Pericardium fibroblast (primary cell): ENCODE measurements around the gene RIPOR3. TPM values are rescaled to one million over a fixed set of nuclear protein-coding genes. Genes with fewer than 3 reads are reported as not detected.

Source experiments
- total RNA-seq: library from RNA; depleted of rRNA; stranded (reverse); fragments of >200 nt; gene quantifications from 2 replicates; pipeline ENCODE4 v1.2.3, GENCODE V29; 2015

The RIPOR3 gene
- 4.0 and 11.0 TPM in 2 replicates for total RNA-seq

GRCh38 chr20:50690650-50691572, at the start of gene RIPOR3:
TSS of gene RIPOR3 (minus strand) at chr20:50691542. CDS start at chr20:50691128, 414 bp downstream.

DNA sequence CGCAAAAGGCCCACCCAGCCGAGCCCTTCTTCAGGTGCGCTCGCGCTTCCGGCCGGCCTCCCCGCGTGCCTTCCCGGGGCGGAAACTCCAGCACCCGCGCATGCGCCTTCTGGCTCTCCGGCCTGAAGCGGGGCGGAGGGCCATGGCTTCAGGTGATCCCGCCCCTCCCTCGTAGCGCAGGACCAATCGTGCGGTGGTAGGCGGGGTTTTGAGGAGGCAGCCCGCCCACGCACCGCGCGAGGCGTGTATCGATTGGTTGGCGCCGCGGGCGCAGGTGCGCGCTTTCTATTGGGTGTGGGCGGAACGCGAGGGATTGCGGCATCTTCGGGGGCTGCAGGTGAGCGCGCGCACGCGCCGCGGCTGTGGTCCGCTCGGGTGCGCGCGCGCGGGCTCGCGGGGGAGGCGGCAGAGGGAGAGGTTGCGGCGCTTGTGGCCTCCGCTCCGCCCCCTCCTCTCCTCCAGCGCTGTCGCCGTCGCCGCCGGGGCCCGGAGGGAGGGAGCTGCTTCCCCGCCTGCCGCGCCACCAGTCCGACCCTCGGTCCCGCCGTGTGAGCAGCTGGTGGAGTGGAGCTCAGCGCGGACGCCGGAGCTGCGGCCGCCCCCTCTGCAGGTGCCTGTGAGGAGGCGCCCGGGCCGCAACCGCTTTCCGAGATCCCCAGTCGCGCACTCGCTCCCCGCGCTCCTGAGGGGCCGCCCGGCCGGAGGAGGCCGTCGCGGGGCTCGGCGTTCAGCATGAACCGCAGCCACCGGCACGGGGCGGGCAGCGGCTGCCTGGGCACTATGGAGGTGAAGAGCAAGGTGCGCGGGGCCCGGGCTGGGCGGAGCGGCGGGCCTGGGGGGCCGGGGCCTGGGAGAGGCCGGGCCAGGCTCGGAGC, 40.0 kb upstream of the RIPOR3 start, which contains the start of gene PARD6B:
Gene PARD6B (plus strand): TSS at position 526 of the 875 bp plus-strand sequence. CDS start 207 bp downstream, at position 733.

Other genes with a start within 250 kb of the RIPOR3 start
- 21.0 and 28.0 TPM in 2 replicates for gene PTPN1, start 181.2 kb downstream of the RIPOR3 start, total RNA-seq
- 0.43 and 0.82 TPM in 2 replicates for gene PARD6B, start 40.0 kb upstream of the RIPOR3 start, total RNA-seq
- gene BCAS4, start 103.5 kb upstream of the RIPOR3 start, total RNA-seq = 5.6 and 8.2 TPM in 2 replicates
- 12.3 and 16.3 TPM in 2 replicates for gene ADNP, start 239.9 kb upstream of the RIPOR3 start, total RNA-seq